ENCODE results near the gene ART3.

Gene ART3

GRCh38 chr4:76148142-76148865 is 73.8 kb downstream of the ART3 start, which contains the start of gene NUP54 (continued):
- TF ChIP-seq SALL2 (tag by site-specific recombination; IDR thresholded peaks at IDR 0.05; ENCODE audit: borderline replicate concordance) (no peak), GLIS1 (tag by site-specific recombination; IDR thresholded peaks at IDR 0.05) (peak; percentile 28; the same call in 1 of the 2 replicates), KLF1 (tag by site-specific recombination; IDR thresholded peaks at IDR 0.05) (peak; percentile 74), ZNF221 (tag by site-specific recombination; IDR thresholded peaks at IDR 0.05; ENCODE audit: borderline replicate concordance) (no peak), ZNF623 (tag by site-specific recombination; IDR thresholded peaks at IDR 0.05) (no peak), ZNF530 (tag by site-specific recombination; IDR thresholded peaks at IDR 0.05; ENCODE audit: low read depth) (no peak), ZNF157 (tag by site-specific recombination; IDR thresholded peaks at IDR 0.05) (no peak), ZNF341 (tag by site-specific recombination; IDR thresholded peaks at IDR 0.05; ENCODE audit: low read depth) (no peak), OVOL3 (tag by site-specific recombination; IDR thresholded peaks at IDR 0.05) (0 out of 2 replicates have a peak, but pooled peaks have one; percentile 39), ZNF324 (tag by site-specific recombination; IDR thresholded peaks at IDR 0.05) (peak; percentile 35; the same call in 1 of the 2 replicates), ZNF521 (tag by site-specific recombination; IDR thresholded peaks at IDR 0.05) (no peak), ZNF146 (tag by site-specific recombination; IDR thresholded peaks at IDR 0.05) (no peak), ATF2 (tag by site-specific recombination; IDR thresholded peaks at IDR 0.05; ENCODE audit: low read depth) (no peak), ZBTB8A (tag by site-specific recombination; IDR thresholded peaks at IDR 0.05) (peak; percentile 85), ZNF843 (tag by site-specific recombination; IDR thresholded peaks at IDR 0.05) (no peak), MYNN (tag by site-specific recombination; IDR thresholded peaks at IDR 0.05; ENCODE audit: borderline replicate concordance) (no peak), ZNF747 (tag by site-specific recombination; IDR thresholded peaks at IDR 0.05) (no peak), ZNF202 (tag by site-specific recombination; IDR thresholded peaks at IDR 0.05; ENCODE audit: borderline replicate concordance) (no peak), ZNF571 (tag by site-specific recombination; IDR thresholded peaks at IDR 0.05) (no peak), ZNF529 (tag by site-specific recombination; IDR thresholded peaks at IDR 0.05; ENCODE audit: insufficient replicate concordance) (no peak), ZNF174 (tag by site-specific recombination; IDR thresholded peaks at IDR 0.05) (no peak), ZNF239 (tag by site-specific recombination; IDR thresholded peaks at IDR 0.05) (no peak), ZNF211 (tag by site-specific recombination; IDR thresholded peaks at IDR 0.05; ENCODE audit: low read depth) (no peak), ZNF114 (tag by site-specific recombination; IDR thresholded peaks at IDR 0.05) (no peak), ZNF16 (tag by site-specific recombination; IDR thresholded peaks at IDR 0.05; ENCODE audit: low read depth) (no peak), ZBTB26 (tag by site-specific recombination; optimal IDR thresholded peaks at IDR 0.05) (peak; percentile 73), ZSCAN23 (tag by site-specific recombination; IDR thresholded peaks at IDR 0.05) (no peak; the same call in 1 of the 2 replicates)
- TF ChIP-seq, protein P1, sequence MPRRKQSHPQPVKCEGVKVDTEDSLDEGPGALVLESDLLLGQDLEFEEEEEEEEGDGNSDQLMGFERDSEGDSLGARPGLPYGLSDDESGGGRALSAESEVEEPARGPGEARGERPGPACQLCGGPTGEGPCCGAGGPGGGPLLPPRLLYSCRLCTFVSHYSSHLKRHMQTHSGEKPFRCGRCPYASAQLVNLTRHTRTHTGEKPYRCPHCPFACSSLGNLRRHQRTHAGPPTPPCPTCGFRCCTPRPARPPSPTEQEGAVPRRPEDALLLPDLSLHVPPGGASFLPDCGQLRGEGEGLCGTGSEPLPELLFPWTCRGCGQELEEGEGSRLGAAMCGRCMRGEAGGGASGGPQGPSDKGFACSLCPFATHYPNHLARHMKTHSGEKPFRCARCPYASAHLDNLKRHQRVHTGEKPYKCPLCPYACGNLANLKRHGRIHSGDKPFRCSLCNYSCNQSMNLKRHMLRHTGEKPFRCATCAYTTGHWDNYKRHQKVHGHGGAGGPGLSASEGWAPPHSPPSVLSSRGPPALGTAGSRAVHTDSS (tag by site-specific recombination; IDR thresholded peaks at IDR 0.05): peak; percentile 34; the same call in 1 of the 2 replicates
- TF ChIP-seq, protein P2, sequence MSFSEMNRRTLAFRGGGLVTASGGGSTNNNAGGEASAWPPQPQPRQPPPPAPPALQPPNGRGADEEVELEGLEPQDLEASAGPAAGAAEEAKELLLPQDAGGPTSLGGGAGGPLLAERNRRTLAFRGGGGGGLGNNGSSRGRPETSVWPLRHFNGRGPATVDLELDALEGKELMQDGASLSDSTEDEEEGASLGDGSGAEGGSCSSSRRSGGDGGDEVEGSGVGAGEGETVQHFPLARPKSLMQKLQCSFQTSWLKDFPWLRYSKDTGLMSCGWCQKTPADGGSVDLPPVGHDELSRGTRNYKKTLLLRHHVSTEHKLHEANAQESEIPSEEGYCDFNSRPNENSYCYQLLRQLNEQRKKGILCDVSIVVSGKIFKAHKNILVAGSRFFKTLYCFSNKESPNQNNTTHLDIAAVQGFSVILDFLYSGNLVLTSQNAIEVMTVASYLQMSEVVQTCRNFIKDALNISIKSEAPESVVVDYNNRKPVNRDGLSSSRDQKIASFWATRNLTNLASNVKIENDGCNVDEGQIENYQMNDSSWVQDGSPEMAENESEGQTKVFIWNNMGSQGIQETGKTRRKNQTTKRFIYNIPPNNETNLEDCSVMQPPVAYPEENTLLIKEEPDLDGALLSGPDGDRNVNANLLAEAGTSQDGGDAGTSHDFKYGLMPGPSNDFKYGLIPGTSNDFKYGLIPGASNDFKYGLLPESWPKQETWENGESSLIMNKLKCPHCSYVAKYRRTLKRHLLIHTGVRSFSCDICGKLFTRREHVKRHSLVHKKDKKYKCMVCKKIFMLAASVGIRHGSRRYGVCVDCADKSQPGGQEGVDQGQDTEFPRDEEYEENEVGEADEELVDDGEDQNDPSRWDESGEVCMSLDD (tag by site-specific recombination; IDR thresholded peaks at IDR 0.05): peak; percentile 68
- TF ChIP-seq, protein P3, sequence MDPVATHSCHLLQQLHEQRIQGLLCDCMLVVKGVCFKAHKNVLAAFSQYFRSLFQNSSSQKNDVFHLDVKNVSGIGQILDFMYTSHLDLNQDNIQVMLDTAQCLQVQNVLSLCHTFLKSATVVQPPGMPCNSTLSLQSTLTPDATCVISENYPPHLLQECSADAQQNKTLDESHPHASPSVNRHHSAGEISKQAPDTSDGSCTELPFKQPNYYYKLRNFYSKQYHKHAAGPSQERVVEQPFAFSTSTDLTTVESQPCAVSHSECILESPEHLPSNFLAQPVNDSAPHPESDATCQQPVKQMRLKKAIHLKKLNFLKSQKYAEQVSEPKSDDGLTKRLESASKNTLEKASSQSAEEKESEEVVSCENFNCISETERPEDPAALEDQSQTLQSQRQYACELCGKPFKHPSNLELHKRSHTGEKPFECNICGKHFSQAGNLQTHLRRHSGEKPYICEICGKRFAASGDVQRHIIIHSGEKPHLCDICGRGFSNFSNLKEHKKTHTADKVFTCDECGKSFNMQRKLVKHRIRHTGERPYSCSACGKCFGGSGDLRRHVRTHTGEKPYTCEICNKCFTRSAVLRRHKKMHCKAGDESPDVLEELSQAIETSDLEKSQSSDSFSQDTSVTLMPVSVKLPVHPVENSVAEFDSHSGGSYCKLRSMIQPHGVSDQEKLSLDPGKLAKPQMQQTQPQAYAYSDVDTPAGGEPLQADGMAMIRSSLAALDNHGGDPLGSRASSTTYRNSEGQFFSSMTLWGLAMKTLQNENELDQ (tag by site-specific recombination; IDR thresholded peaks at IDR 0.05; ENCODE audit: low read depth): no peak
